Mammary microvascular endothelial cell (primary cell): ENCODE results near the gene SYF2. TPM values are rescaled to one million over a fixed set of nuclear protein-coding genes. Genes with fewer than 3 reads are reported as not detected.

Experiments used
- total RNA-seq: library from RNA; depleted of rRNA; stranded (reverse); fragments of >200 nt; gene quantifications from 2 replicates; pipeline ENCODE4 v1.2.3, GENCODE V29; 2015

The SYF2 gene
- 47.3 and 50.9 TPM in 2 replicates for total RNA-seq

GRCh38 chr1:25232027-25232865 lies at the start of gene SYF2:
SYF2 (minus strand) TSS chr1:25232502; CDS start chr1:25232467, 35 bp downstream.

DNA sequence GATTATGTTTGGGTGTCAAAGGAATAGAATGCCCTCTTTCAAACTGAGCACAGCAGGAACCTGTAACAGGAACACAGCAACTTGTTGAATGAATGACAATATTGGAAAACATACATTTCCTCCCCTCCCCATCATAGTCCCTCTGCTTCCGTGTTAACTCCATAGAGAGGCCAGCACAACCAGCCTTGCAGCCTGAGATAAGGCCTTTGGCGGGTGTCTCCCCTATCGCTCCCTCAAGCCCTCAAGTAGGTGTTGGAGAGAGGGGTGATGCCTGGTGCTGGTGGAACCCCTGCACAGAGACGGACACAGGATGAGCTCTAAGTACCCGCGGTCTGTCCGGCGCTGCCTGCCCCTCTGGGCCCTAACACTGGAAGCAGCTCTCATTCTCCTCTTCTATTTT lies 39.9 kb upstream of the SYF2 start, which contains the start of gene RHD:
TSS of gene RHD (plus strand) at position 272 of the 400 bp plus-strand sequence. CDS start at position 311, 39 bp downstream.

GRCh38 chr1:25247024-25247828 lies 14.9 kb upstream of the SYF2 start, which contains the start of gene RSRP1:
RSRP1 (minus strand) TSS chr1:25247454; CDS start chr1:25246963, 491 bp downstream.

Other genes starting within 250 kb of the SYF2 start
- gene RSRP1, start 15.0 kb upstream of the SYF2 start, total RNA-seq = 23.9 and 31.6 TPM in 2 replicates
- gene RHD, start 40.0 kb upstream of the SYF2 start, total RNA-seq = not detected in 2 replicates
- 125 and 137 TPM in 2 replicates for gene TMEM50A, start 105.8 kb upstream of the SYF2 start, total RNA-seq
- not detected in 2 replicates for gene RHCE, start 188.3 kb upstream of the SYF2 start, total RNA-seq
- 13.5 and 18.5 TPM in 2 replicates for gene MACO1, start 198.4 kb upstream of the SYF2 start, total RNA-seq